Measurements from ENCODE around the gene KLHL29. TPM values are rescaled to one million over a fixed set of nuclear protein-coding genes. Genes with fewer than 3 reads are reported as not detected.

Gene KLHL29
- total and polyA plus RNA-seq, 2 experiments from 2014 or later: 1.5 to 6.5 TPM

- peaks cover 11% of the 10 kb centered on the region for H3K4me1 Mint-ChIP-seq
- H2AFZ ChIP-seq: no peak overlapping the region
- ATAC-seq (no peak), DNase-seq (ENCODE audit: low spot score) (no peak)
- H3K79me2 ChIP-seq (replicated peaks; ENCODE audit: insufficient read depth): no peaks in the 10 kb centered on the region
- no peak overlapping the region for H3K4me3 ChIP-seq
- H3K36me3 Mint-ChIP-seq (ENCODE audit: low read depth): no peaks in the 10 kb centered on the region
- H3K9me2 ChIP-seq (ENCODE audit: insufficient read depth): no peaks in the 10 kb centered on the region
- H3K27ac Mint-ChIP-seq: no peak overlapping the region
- H3K27me3 Mint-ChIP-seq (ENCODE audit: insufficient read depth, low read depth, poor library complexity): peaks cover 5% of the 10 kb centered on the region
- H3K4me1 ChIP-seq (ENCODE audit: insufficient read depth): no peaks in the 10 kb centered on the region
- no peaks in the 10 kb centered on the region for H3K27me3 ChIP-seq (ENCODE audit: insufficient read depth)
- TF ChIP-seq POLR2AphosphoS5 (IDR thresholded peaks at IDR 0.05; ENCODE audit: low read depth): no peak
- no peak for TF ChIP-seq NANOG (IDR thresholded peaks at IDR 0.05; ENCODE audit: borderline replicate concordance)
- TF ChIP-seq EZH2 (IDR thresholded peaks at IDR 0.05; ENCODE audit: low read depth, unreplicated experiment): no peak
- no peak overlapping the region for H3K27ac ChIP-seq (ENCODE audit: low read depth)
- no peaks in the 10 kb centered on the region for H3F3A ChIP-seq (replicated peaks; ENCODE audit: low read depth)
- H3K4me3 Mint-ChIP-seq: no peak overlapping the region
- no peak overlapping the region for H3K4me2 ChIP-seq
- no peaks in the 10 kb centered on the region for H3K36me3 ChIP-seq (ENCODE audit: insufficient read depth)
- no peaks in the 10 kb centered on the region for H4K20me1 ChIP-seq (replicated peaks; ENCODE audit: insufficient read depth)
- no peaks in the 10 kb centered on the region for H3K9me3 Mint-ChIP-seq
Observed at GRCh38 chr2:23584054-23584745, 199.2 kb downstream of the KLHL29 start.

- H3K4me1 Mint-ChIP-seq: peaks cover 11% of the 10 kb centered on the region
- no peak for ATAC-seq
- Histone ChIP-seq H3K4me2 (no peak overlapping the region), H3K27ac (ENCODE audit: low read depth) (no peak overlapping the region), H4K20me1 (replicated peaks; ENCODE audit: insufficient read depth) (no peaks in the 10 kb centered on the region), H3F3A (replicated peaks; ENCODE audit: low read depth) (no peaks in the 10 kb centered on the region), H3K27me3 (ENCODE audit: insufficient read depth) (no peaks in the 10 kb centered on the region), H3K9me2 (ENCODE audit: insufficient read depth) (no peaks in the 10 kb centered on the region), H3K4me1 (ENCODE audit: insufficient read depth) (no peaks in the 10 kb centered on the region), H3K4me3 (no peak overlapping the region), H3K36me3 (ENCODE audit: insufficient read depth) (no peaks in the 10 kb centered on the region), H2AFZ (no peak overlapping the region), H3K79me2 (replicated peaks; ENCODE audit: insufficient read depth) (no peaks in the 10 kb centered on the region)
- DNase-seq (ENCODE audit: low spot score): no peak
- 0 out of 2 replicates have a peak overlapping the region, but pooled peaks have one; percentile 23 for H3K27ac Mint-ChIP-seq
- no peaks in the 10 kb centered on the region for H3K9me3 Mint-ChIP-seq
- H3K27me3 Mint-ChIP-seq (ENCODE audit: insufficient read depth, low read depth, poor library complexity): peaks cover 2% of the 10 kb centered on the region
- no peak overlapping the region for H3K4me3 Mint-ChIP-seq
- H3K36me3 Mint-ChIP-seq (ENCODE audit: low read depth): no peaks in the 10 kb centered on the region
- TF ChIP-seq EZH2 (IDR thresholded peaks at IDR 0.05; ENCODE audit: low read depth, unreplicated experiment) (no peak), EZH2phosphoT487 (IDR thresholded peaks at IDR 0.05; ENCODE audit: unreplicated experiment) (no peak), ZNF462 (CRISPR knock-in tag; IDR thresholded peaks at IDR 0.05) (no peak), JUNB (IDR thresholded peaks at IDR 0.05; ENCODE audit: unreplicated experiment) (no peak), NANOG (IDR thresholded peaks at IDR 0.05; ENCODE audit: borderline replicate concordance) (no peak), ETS1 (IDR thresholded peaks at IDR 0.05) (no peak), CREB1 (CRISPR knock-in tag; IDR thresholded peaks at IDR 0.05; ENCODE audit: low read depth) (no peak), ZNF114 (CRISPR knock-in tag; IDR thresholded peaks at IDR 0.05) (no peak), STAT1 (IDR thresholded peaks at IDR 0.05; ENCODE audit: unreplicated experiment) (no peak), CTCF (conservative IDR thresholded peaks at IDR 0.05; ENCODE audit: low read depth in 2 of 2) (no peak)
Observed at GRCh38 chr2:23585273-23586170, 200.5 kb downstream of the KLHL29 start.
